Measurements from ENCODE around the gene ADAMTSL1. TPM values are rescaled to one million over a fixed set of nuclear protein-coding genes. Genes with fewer than 3 reads are reported as not detected.

The ADAMTSL1 gene
- total and polyA plus RNA-seq, 5 donors from 2014 or later: not detected

- H3K4me1 Mint-ChIP-seq: no peaks in the 10 kb centered on the region
- Histone ChIP-seq H3K27me3 (ENCODE audit: control insufficient read depth, insufficient read depth, low read length) (no peaks in the 10 kb centered on the region), H3K9me3 (ENCODE audit: control insufficient read depth in 2 of 2, low read length in 2 of 2) (no peaks in the 10 kb centered on the region), H3K27ac (ENCODE audit: insufficient read depth, low read length, poor library complexity, severe bottlenecking) (no peak overlapping the region), H3K4me3 (ENCODE audit: low read depth, low read length) (no peak overlapping the region), H3K36me3 (ENCODE audit: control insufficient read depth, insufficient read depth, low read length) (no peaks in the 10 kb centered on the region), H3K4me1 (ENCODE audit: control insufficient read depth, insufficient read depth, low read length, poor library complexity, severe bottlenecking) (no peaks in the 10 kb centered on the region)
- no peak overlapping the region for H3K27ac Mint-ChIP-seq
- H3K27me3 Mint-ChIP-seq: no peaks in the 10 kb centered on the region
- H3K36me3 Mint-ChIP-seq: no peaks in the 10 kb centered on the region
- H3K9me3 Mint-ChIP-seq: peaks cover 0 to 19% (median 7%) of the 10 kb centered on the region in 7 donors
- ATAC-seq (ENCODE audit: low read depth in 2 of 2) (no peak), DNase-seq (no peak)
- H3K4me3 Mint-ChIP-seq: no peak overlapping the region
These were observed 121.6 kb downstream of the ADAMTSL1 start for GRCh38 chr9:18595597-18595996.

DNA sequence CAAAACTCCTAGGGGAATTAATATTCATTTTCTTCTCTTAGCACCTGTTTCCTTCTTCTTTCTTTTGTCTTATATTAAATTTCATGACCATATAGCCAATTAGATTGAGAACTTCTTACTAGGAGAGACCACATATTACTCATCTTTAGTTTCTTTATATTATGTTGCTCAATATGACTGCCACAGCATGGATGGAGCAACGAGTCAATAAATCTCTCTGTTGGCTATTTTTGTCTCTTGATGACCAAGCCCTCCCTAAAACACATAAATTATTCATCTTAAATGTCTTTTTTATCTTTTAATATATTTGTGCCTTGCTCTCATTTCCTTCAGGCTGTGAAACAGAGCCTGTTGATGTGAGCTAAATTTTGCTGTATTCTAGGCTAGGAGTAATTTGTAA, 123.0 kb downstream of the ADAMTSL1 start:
- H3K36me3 Mint-ChIP-seq: no peaks in the 10 kb centered on the region
- no peak overlapping the region for H3K27ac Mint-ChIP-seq
- ATAC-seq (ENCODE audit: low read depth in 2 of 2) (no peak), DNase-seq (no peak)
- Histone ChIP-seq H3K4me1 (ENCODE audit: control insufficient read depth, insufficient read depth, low read length, poor library complexity, severe bottlenecking) (no peaks in the 10 kb centered on the region), H3K9me3 (ENCODE audit: control insufficient read depth in 2 of 2, low read length in 2 of 2) (no peaks in the 10 kb centered on the region), H3K4me3 (ENCODE audit: low read depth, low read length) (no peak overlapping the region), H3K27me3 (ENCODE audit: control insufficient read depth, insufficient read depth, low read length) (no peaks in the 10 kb centered on the region), H3K36me3 (ENCODE audit: control insufficient read depth, insufficient read depth, low read length) (no peaks in the 10 kb centered on the region), H3K27ac (ENCODE audit: insufficient read depth, low read length, poor library complexity, severe bottlenecking) (no peak overlapping the region)
- H3K4me1 Mint-ChIP-seq: no peaks in the 10 kb centered on the region
- H3K27me3 Mint-ChIP-seq: no peaks in the 10 kb centered on the region
- peaks cover 0 to 11% (median 7%) of the 10 kb centered on the region in 7 donors for H3K9me3 Mint-ChIP-seq
- H3K4me3 Mint-ChIP-seq: no peak overlapping the region

GRCh38 chr9:18598969-18599368, 125.0 kb downstream of the ADAMTSL1 start:
- no peaks in the 10 kb centered on the region for H3K36me3 Mint-ChIP-seq
- H3K4me3 Mint-ChIP-seq: no peak overlapping the region
- H3K27ac Mint-ChIP-seq: no peak overlapping the region
- no peak overlapping the region for H3K4me3 ChIP-seq (ENCODE audit: low read depth, low read length)
- no peaks in the 10 kb centered on the region for H3K27me3 Mint-ChIP-seq
- H3K4me1 Mint-ChIP-seq: no peaks in the 10 kb centered on the region
- H3K27ac ChIP-seq (ENCODE audit: insufficient read depth, low read length, poor library complexity, severe bottlenecking): no peak overlapping the region
- peaks cover 0 to 11% (median 7%) of the 10 kb centered on the region in 7 donors for H3K9me3 Mint-ChIP-seq
- no peaks in the 10 kb centered on the region for H3K36me3 ChIP-seq (ENCODE audit: control insufficient read depth, insufficient read depth, low read length)
- no peak for ATAC-seq (ENCODE audit: low read depth in 2 of 2)
- DNase-seq: no peak
- no peaks in the 10 kb centered on the region for H3K4me1 ChIP-seq (ENCODE audit: control insufficient read depth, insufficient read depth, low read length, poor library complexity, severe bottlenecking)
- no peaks in the 10 kb centered on the region for H3K27me3 ChIP-seq (ENCODE audit: control insufficient read depth, insufficient read depth, low read length)
- H3K9me3 ChIP-seq (ENCODE audit: control insufficient read depth in 2 of 2, low read length in 2 of 2): no peaks in the 10 kb centered on the region

DNA sequence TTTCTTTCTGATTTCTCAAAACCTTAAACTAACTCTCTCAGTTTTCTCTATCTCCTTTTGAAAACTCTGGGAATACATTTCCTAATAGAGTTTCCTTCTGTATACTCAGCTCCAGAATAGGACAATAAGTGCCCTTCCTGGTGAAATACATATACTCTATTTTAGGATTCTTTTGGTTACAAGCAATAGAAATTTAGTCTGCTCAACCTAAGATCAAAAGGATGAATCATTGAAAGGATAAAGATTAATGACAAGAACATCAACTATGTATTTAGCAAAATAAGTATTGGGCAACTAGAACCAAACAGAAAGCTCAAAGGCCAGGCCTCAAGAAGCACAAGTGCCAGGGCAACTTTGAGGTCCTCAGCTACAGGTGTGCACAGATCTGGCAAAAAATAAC, 127.1 kb downstream of the ADAMTSL1 start:
- Mint-ChIP-seq H3K27ac (no peak overlapping the region), H3K4me3 (no peak overlapping the region), H3K36me3 (no peaks in the 10 kb centered on the region), H3K4me1 (no peaks in the 10 kb centered on the region), H3K27me3 (no peaks in the 10 kb centered on the region), H3K9me3 (peaks cover 0 to 4% (median 0%) of the 10 kb centered on the region in 7 donors)
- Histone ChIP-seq H3K27ac (ENCODE audit: insufficient read depth, low read length, poor library complexity, severe bottlenecking) (no peak overlapping the region), H3K36me3 (ENCODE audit: control insufficient read depth, insufficient read depth, low read length) (no peaks in the 10 kb centered on the region), H3K4me3 (ENCODE audit: low read depth, low read length) (no peak overlapping the region), H3K27me3 (ENCODE audit: control insufficient read depth, insufficient read depth, low read length) (no peaks in the 10 kb centered on the region), H3K9me3 (ENCODE audit: control insufficient read depth in 2 of 2, low read length in 2 of 2) (no peaks in the 10 kb centered on the region), H3K4me1 (ENCODE audit: control insufficient read depth, insufficient read depth, low read length, poor library complexity, severe bottlenecking) (no peaks in the 10 kb centered on the region)
- DNase-seq (no peak), ATAC-seq (ENCODE audit: low read depth in 2 of 2) (no peak)

GRCh38 chr9:18601956-18602355, 128.0 kb downstream of the ADAMTSL1 start:
- Histone ChIP-seq H3K9me3 (ENCODE audit: control insufficient read depth in 2 of 2, low read length in 2 of 2) (no peaks in the 10 kb centered on the region), H3K4me3 (ENCODE audit: low read depth, low read length) (no peak overlapping the region), H3K36me3 (ENCODE audit: control insufficient read depth, insufficient read depth, low read length) (no peaks in the 10 kb centered on the region), H3K27me3 (ENCODE audit: control insufficient read depth, insufficient read depth, low read length) (no peaks in the 10 kb centered on the region), H3K27ac (ENCODE audit: insufficient read depth, low read length, poor library complexity, severe bottlenecking) (no peak overlapping the region), H3K4me1 (ENCODE audit: control insufficient read depth, insufficient read depth, low read length, poor library complexity, severe bottlenecking) (no peaks in the 10 kb centered on the region)
- DNase-seq (no peak), ATAC-seq (ENCODE audit: low read depth in 2 of 2) (no peak)
- H3K27ac Mint-ChIP-seq: no peak overlapping the region
- H3K27me3 Mint-ChIP-seq: no peaks in the 10 kb centered on the region
- H3K36me3 Mint-ChIP-seq: no peaks in the 10 kb centered on the region
- H3K4me1 Mint-ChIP-seq: no peaks in the 10 kb centered on the region
- peaks cover 0 to 4% (median 0%) of the 10 kb centered on the region in 7 donors for H3K9me3 Mint-ChIP-seq
- no peak overlapping the region for H3K4me3 Mint-ChIP-seq

GRCh38 chr9:18604767-18605730, 131.1 kb downstream of the ADAMTSL1 start:
- no peaks in the 10 kb centered on the region for H3K4me1 ChIP-seq (ENCODE audit: control insufficient read depth, insufficient read depth, low read length, poor library complexity, severe bottlenecking)
- no peak overlapping the region for H3K27ac ChIP-seq (ENCODE audit: insufficient read depth, low read length, poor library complexity, severe bottlenecking)
- Mint-ChIP-seq H3K27me3 (no peaks in the 10 kb centered on the region), H3K4me3 (no peak overlapping the region), H3K4me1 (no peaks in the 10 kb centered on the region), H3K9me3 (peaks cover 0 to 3% (median 0%) of the 10 kb centered on the region in 7 donors), H3K36me3 (no peaks in the 10 kb centered on the region), H3K27ac (no peak overlapping the region)
- no peak overlapping the region for H3K4me3 ChIP-seq (ENCODE audit: low read depth, low read length)
- H3K36me3 ChIP-seq (ENCODE audit: control insufficient read depth, insufficient read depth, low read length): no peaks in the 10 kb centered on the region
- H3K27me3 ChIP-seq (ENCODE audit: control insufficient read depth, insufficient read depth, low read length): no peaks in the 10 kb centered on the region
- DNase-seq (no peak), ATAC-seq (ENCODE audit: low read depth in 2 of 2) (no peak)
- H3K9me3 ChIP-seq (ENCODE audit: control insufficient read depth in 2 of 2, low read length in 2 of 2): no peaks in the 10 kb centered on the region

DNA sequence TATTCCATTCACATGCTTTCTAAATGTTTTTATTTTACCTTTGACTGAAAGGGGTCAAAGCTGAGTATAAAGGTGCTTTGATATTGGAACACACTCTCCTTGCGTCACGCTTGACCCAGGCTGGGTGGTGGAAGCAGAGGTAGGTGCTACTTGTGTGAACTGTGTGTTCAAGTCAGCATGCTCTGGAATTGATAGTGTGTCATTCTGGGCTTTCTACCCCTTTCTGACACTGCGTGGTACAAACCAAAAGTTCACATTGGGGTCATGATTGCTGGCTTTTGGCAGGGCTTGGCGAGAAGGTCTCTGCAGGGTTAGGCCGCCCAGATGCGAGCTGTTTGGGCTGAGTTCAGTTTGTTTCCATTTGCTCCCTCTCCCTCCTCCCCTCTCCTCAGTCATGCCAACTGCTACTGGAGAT, 131.8 kb downstream of the ADAMTSL1 start:
- no peak for DNase-seq
- no peaks in the 10 kb centered on the region for H3K27me3 ChIP-seq (ENCODE audit: control insufficient read depth, insufficient read depth, low read length)
- no peaks in the 10 kb centered on the region for H3K36me3 Mint-ChIP-seq
- no peak overlapping the region for H3K4me3 Mint-ChIP-seq
- H3K27ac ChIP-seq (ENCODE audit: insufficient read depth, low read length, poor library complexity, severe bottlenecking): no peak overlapping the region
- no peaks in the 10 kb centered on the region for H3K4me1 ChIP-seq (ENCODE audit: control insufficient read depth, insufficient read depth, low read length, poor library complexity, severe bottlenecking)
- no peak overlapping the region for H3K27ac Mint-ChIP-seq
- H3K9me3 ChIP-seq (ENCODE audit: control insufficient read depth in 2 of 2, low read length in 2 of 2): no peaks in the 10 kb centered on the region
- no peaks in the 10 kb centered on the region for H3K36me3 ChIP-seq (ENCODE audit: control insufficient read depth, insufficient read depth, low read length)
- ATAC-seq (ENCODE audit: low read depth in 2 of 2): no peak
- H3K9me3 Mint-ChIP-seq: peaks cover 0 to 3% (median 0%) of the 10 kb centered on the region in 7 donors
- H3K4me1 Mint-ChIP-seq: no peaks in the 10 kb centered on the region
- no peaks in the 10 kb centered on the region for H3K27me3 Mint-ChIP-seq
- no peak overlapping the region for H3K4me3 ChIP-seq (ENCODE audit: low read depth, low read length)

GRCh38 chr9:18606281-18606680, 132.3 kb downstream of the ADAMTSL1 start:
- H3K4me3 ChIP-seq (ENCODE audit: low read depth, low read length): no peak overlapping the region
- Mint-ChIP-seq H3K9me3 (peaks cover 0 to 3% (median 0%) of the 10 kb centered on the region in 7 donors), H3K36me3 (no peaks in the 10 kb centered on the region), H3K27ac (no peak overlapping the region), H3K4me3 (no peak overlapping the region), H3K27me3 (no peaks in the 10 kb centered on the region), H3K4me1 (no peaks in the 10 kb centered on the region)
- no peaks in the 10 kb centered on the region for H3K27me3 ChIP-seq (ENCODE audit: control insufficient read depth, insufficient read depth, low read length)
- DNase-seq (no peak), ATAC-seq (ENCODE audit: low read depth in 2 of 2) (no peak)
- no peaks in the 10 kb centered on the region for H3K9me3 ChIP-seq (ENCODE audit: control insufficient read depth in 2 of 2, low read length in 2 of 2)
- no peaks in the 10 kb centered on the region for H3K36me3 ChIP-seq (ENCODE audit: control insufficient read depth, insufficient read depth, low read length)
- no peak overlapping the region for H3K27ac ChIP-seq (ENCODE audit: insufficient read depth, low read length, poor library complexity, severe bottlenecking)
- no peaks in the 10 kb centered on the region for H3K4me1 ChIP-seq (ENCODE audit: control insufficient read depth, insufficient read depth, low read length, poor library complexity, severe bottlenecking)
